Endothelial cell of umbilical vein (primary cell): ENCODE data around the gene EDEM1.

Experiments
- CTCF ChIP-seq, 2 donors: IDR thresholded peaks; 1 replicate in 1 of 2; 2 replicates in 1 of 2; pipeline ENCODE4 v1.5.1; 2011; ENCODE audit warnings: low read length in 2 of 2, mild to moderate bottlenecking in 2 of 2, moderate library complexity in 2 of 2, control low read depth in 1 of 2, inconsistent platforms in 1 of 2, low read depth in 1 of 2; ENCODE audit not compliant: insufficient read depth in 1 of 2; ENCODE audit errors: extremely low read depth in 1 of 2
- EZH2 ChIP-seq: IDR thresholded peaks from 2 replicates; pipeline ENCODE4 v1.6.1; 2012; ENCODE audit warnings: borderline replicate concordance, low read depth, mild to moderate bottlenecking, moderate library complexity, low read length, inconsistent platforms; ENCODE audit not compliant: severe bottlenecking
- FOS ChIP-seq: IDR thresholded peaks from 2 replicates; pipeline ENCODE4 v1.6.1; 2011; ENCODE audit warnings: mild to moderate bottlenecking, low read length, moderate library complexity, borderline replicate concordance; ENCODE audit not compliant: insufficient read depth
- MAX ChIP-seq: IDR thresholded peaks from 2 replicates; pipeline ENCODE4 v1.6.1; 2011; ENCODE audit not compliant: insufficient read depth, insufficient read length
- POLR2A ChIP-seq: IDR thresholded peaks from 2 replicates; pipeline ENCODE4 v1.6.1; 2012; ENCODE audit warnings: low read depth, mild to moderate bottlenecking, control low read depth, low read length

GRCh38 chr3:5188419-5189221 lies 1.1 kb downstream of the EDEM1 start:
- TF ChIP-seq MAX (no peak), FOS (no peak), CTCF (IDR thresholded peaks at IDR 0.05; ENCODE audit: extremely low read depth in 1 of 2, insufficient read depth in 1 of 2, low read depth in 1 of 2, low read length in 2 of 2) (no peak), POLR2A (no peak), EZH2 (no peak)
